OCI-LY1 (cell line): ENCODE results near the gene QKI.

ENCODE experiments used
- CTCF ChIP-seq: fragments of 200-600 bp; sonication (generic), shearing (Covaris generic); IDR thresholded peaks from 2 replicates; pipeline ENCODE4 v1.5.1; 2017; ENCODE audit warnings: mild to moderate bottlenecking, antibody characterized with exemption, low read length, moderate library complexity, mixed read lengths
- EZH2 ChIP-seq: fragments of 200-600 bp; sonication (generic), shearing (Covaris generic); IDR thresholded peaks from 2 replicates; pipeline ENCODE4 v1.8.0; 2017; ENCODE audit warnings: borderline replicate concordance, mixed run types, mild to moderate bottlenecking, antibody characterized with exemption, low read length, moderate library complexity, mixed read lengths

- no peak for TF ChIP-seq CTCF
- no peak for TF ChIP-seq EZH2
These were observed 199.2 kb downstream of the QKI start for GRCh38 chr6:163613668-163614067.
